ENCODE measurements around the gene CCNY.

DNA sequence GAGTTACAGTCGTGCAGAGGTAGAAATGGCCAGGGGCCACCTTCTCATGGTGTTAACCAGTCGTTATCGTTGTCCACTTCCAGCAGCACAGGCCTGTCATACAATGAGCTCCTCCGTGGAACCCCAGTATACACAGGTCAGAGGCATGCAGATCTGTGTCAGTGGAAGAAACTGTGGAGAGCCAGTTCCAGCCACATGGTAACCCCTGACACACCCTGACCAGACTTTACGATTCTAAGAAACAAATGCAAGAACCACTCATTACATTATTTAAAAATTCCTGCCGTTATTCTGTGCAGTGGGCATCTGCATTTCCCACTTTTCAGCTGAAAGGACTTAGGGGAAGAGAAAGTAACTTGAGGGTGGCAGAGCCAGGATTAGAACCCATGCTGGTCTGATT, 245.3 kb downstream of the CCNY start:
- TF ChIP-seq ZNF274 (IDR thresholded peaks at IDR 0.05; ENCODE audit: low read depth, low read length) (no peak), YY1 (IDR thresholded peaks at IDR 0.05; ENCODE audit: insufficient read depth, insufficient read length) (no peak)
